Endothelial cell (in vitro differentiated cells): ENCODE data around the gene CAMTA1. TPM values are rescaled to one million over a fixed set of nuclear protein-coding genes. Genes with fewer than 3 reads are reported as not detected.

Experiments used
- DNase-seq: peaks from one replicate; pipeline ENCODE4 v3.0.0; 2021; ENCODE audit warnings: low spot score
- H3K27ac Mint-ChIP-seq: one replicate; pipeline ENCODE4 v1.8.0; 2021; ENCODE audit warnings: mixed read lengths, inconsistent platforms; ENCODE audit not compliant: unreplicated experiment
- H3K27me3 Mint-ChIP-seq: one replicate; pipeline ENCODE4 v1.8.0; 2021; ENCODE audit warnings: mild to moderate bottlenecking, moderate library complexity, mixed read lengths, inconsistent platforms; ENCODE audit not compliant: unreplicated experiment
- H3K36me3 Mint-ChIP-seq: one replicate; pipeline ENCODE4 v1.8.0; 2021; ENCODE audit warnings: mild to moderate bottlenecking, low read depth, mixed read lengths, inconsistent platforms; ENCODE audit not compliant: unreplicated experiment
- H3K4me1 Mint-ChIP-seq: one replicate; pipeline ENCODE4 v1.8.0; 2021; ENCODE audit warnings: mild to moderate bottlenecking, mixed read lengths, inconsistent platforms; ENCODE audit not compliant: unreplicated experiment
- H3K4me3 Mint-ChIP-seq: one replicate; pipeline ENCODE4 v1.8.0; 2021; ENCODE audit warnings: mild to moderate bottlenecking, mixed read lengths, inconsistent platforms; ENCODE audit not compliant: unreplicated experiment
- H3K9me3 Mint-ChIP-seq: one replicate; pipeline ENCODE4 v1.8.0; 2021; ENCODE audit warnings: mixed read lengths, inconsistent platforms; ENCODE audit not compliant: unreplicated experiment
- CTCF ChIP-seq: fragments of 200-600 bp; sonication (generic); IDR thresholded peaks from one replicate; pipeline ENCODE4 v1.5.0; 2021; ENCODE audit warnings: antibody characterized with exemption; ENCODE audit not compliant: unreplicated experiment
- total RNA-seq: library from RNA; stranded (reverse); fragmentation: NEBNext Ultra II Directional; extraction: Animal tissue kit (Norgen Biotek cat#: 25700); gene quantifications from one replicate; pipeline ENCODE4 v1.2.1, GENCODE V29; 2021; ENCODE audit not compliant: unreplicated experiment

The CAMTA1 gene
- total RNA-seq, 1 donor from 2014 or later = 87.3 TPM

GRCh38 chr1:6960860-6961259, 175.6 kb downstream of the CAMTA1 start:
- Mint-ChIP-seq H3K4me3 (no peak overlapping the region), H3K4me1 (peaks cover 12% of the 10 kb centered on the region), H3K36me3 (no peaks in the 10 kb centered on the region), H3K27ac (no peak overlapping the region), H3K27me3 (peaks cover 20% of the 10 kb centered on the region), H3K9me3 (no peaks in the 10 kb centered on the region)
- DNase-seq = no peak
- TF ChIP-seq CTCF = no peak

GRCh38 chr1:6961289-6961688, 176.0 kb downstream of the CAMTA1 start:
- H3K27me3 Mint-ChIP-seq = peaks cover 20% of the 10 kb centered on the region
- H3K4me1 Mint-ChIP-seq = peaks cover 12% of the 10 kb centered on the region
- H3K9me3 Mint-ChIP-seq = no peaks in the 10 kb centered on the region
- TF ChIP-seq CTCF = no peak
- H3K36me3 Mint-ChIP-seq = no peaks in the 10 kb centered on the region
- no peak for DNase-seq
- peak overlapping the region; percentile 54 for H3K4me3 Mint-ChIP-seq
- no peak overlapping the region for H3K27ac Mint-ChIP-seq

GRCh38 chr1:6961905-6962477, 176.7 kb downstream of the CAMTA1 start:
- H3K9me3 Mint-ChIP-seq = no peaks in the 10 kb centered on the region
- peaks cover 12% of the 10 kb centered on the region for H3K4me1 Mint-ChIP-seq
- no peak overlapping the region for H3K27ac Mint-ChIP-seq
- peaks cover 20% of the 10 kb centered on the region for H3K27me3 Mint-ChIP-seq
- no peak for TF ChIP-seq CTCF
- DNase-seq = no peak
- no peaks in the 10 kb centered on the region for H3K36me3 Mint-ChIP-seq
- peak overlapping the region; percentile 54 for H3K4me3 Mint-ChIP-seq

- Mint-ChIP-seq H3K27ac (no peak overlapping the region), H3K36me3 (no peaks in the 10 kb centered on the region), H3K9me3 (no peaks in the 10 kb centered on the region), H3K4me1 (peaks cover 12% of the 10 kb centered on the region), H3K4me3 (no peak overlapping the region), H3K27me3 (peaks cover 20% of the 10 kb centered on the region)
- TF ChIP-seq CTCF = no peak
- DNase-seq = peak; percentile 93
Measured at GRCh38 chr1:6962478-6962995, 177.3 kb downstream of the CAMTA1 start.

- H3K27ac Mint-ChIP-seq = no peak overlapping the region
- H3K4me3 Mint-ChIP-seq = no peak overlapping the region
- H3K4me1 Mint-ChIP-seq = peaks cover 12% of the 10 kb centered on the region
- peak; percentile 92 for DNase-seq
- H3K27me3 Mint-ChIP-seq = peaks cover 18% of the 10 kb centered on the region
- no peak for TF ChIP-seq CTCF
- H3K36me3 Mint-ChIP-seq = no peaks in the 10 kb centered on the region
- no peaks in the 10 kb centered on the region for H3K9me3 Mint-ChIP-seq
Measured at GRCh38 chr1:6962996-6963911, 178.0 kb downstream of the CAMTA1 start.
